HEK293 (cell line): Measurements from ENCODE around the gene CC2D1A.

Experiments
- BCL11A ChIP-seq: fragments of 450-650 bp; formaldehyde crosslinking; IDR thresholded peaks from 2 replicates; pipeline ENCODE4 v1.5.1; 2016; ENCODE audit warnings: low read depth, missing biosample characterization, missing genetic modification characterization
- FEZF1 ChIP-seq: fragments of 450-650 bp; formaldehyde crosslinking; IDR thresholded peaks from 2 replicates; pipeline ENCODE4 v1.5.1; 2016; ENCODE audit warnings: missing biosample characterization, missing genetic modification characterization
- HOXC10 ChIP-seq: sonication (generic); formaldehyde crosslinking; IDR thresholded peaks from 2 replicates; pipeline ENCODE4 v1.8.1; 2023; ENCODE audit warnings: mild to moderate bottlenecking, missing genetic modification reagents
- MZF1 ChIP-seq: fragments of 450-650 bp; formaldehyde crosslinking; IDR thresholded peaks from 2 replicates; pipeline ENCODE4 v1.5.1; 2017; ENCODE audit warnings: missing biosample characterization, missing genetic modification characterization, borderline replicate concordance
- RBAK ChIP-seq: fragments of 450-650 bp; formaldehyde crosslinking; IDR thresholded peaks from 2 replicates; pipeline ENCODE4 v1.5.1; 2016; ENCODE audit warnings: missing biosample characterization, missing genetic modification characterization
- SCRT1 ChIP-seq: fragments of 450-650 bp; formaldehyde crosslinking; IDR thresholded peaks from 2 replicates; pipeline ENCODE4 v1.5.1; 2016; ENCODE audit warnings: missing biosample characterization, missing genetic modification characterization, borderline replicate concordance
- SP7 ChIP-seq: fragments of 450-650 bp; formaldehyde crosslinking; IDR thresholded peaks from 2 replicates; pipeline ENCODE4 v1.5.1; 2016; ENCODE audit warnings: missing biosample characterization, missing genetic modification characterization
- YY2 ChIP-seq: fragments of 450-650 bp; formaldehyde crosslinking; IDR thresholded peaks from 2 replicates; pipeline ENCODE4 v1.5.1; 2016; ENCODE audit warnings: missing biosample characterization, missing genetic modification characterization
- ZBTB7A ChIP-seq: fragments of 450-650 bp; formaldehyde crosslinking; IDR thresholded peaks from 2 replicates; pipeline ENCODE4 v1.5.1; 2016; ENCODE audit warnings: low read depth, missing biosample characterization, missing genetic modification characterization
- ZNF146 ChIP-seq: fragments of 450-650 bp; formaldehyde crosslinking; IDR thresholded peaks from 2 replicates; pipeline ENCODE4 v1.5.1; 2016; ENCODE audit warnings: missing biosample characterization, missing genetic modification characterization
- ZNF155 ChIP-seq: fragments of 450-650 bp; formaldehyde crosslinking; IDR thresholded peaks from 2 replicates; pipeline ENCODE4 v1.5.1; 2016; ENCODE audit warnings: missing biosample characterization, missing genetic modification characterization
- ZNF214 ChIP-seq: fragments of 450-650 bp; formaldehyde crosslinking; IDR thresholded peaks from 2 replicates; pipeline ENCODE4 v1.5.1; 2017; ENCODE audit warnings: missing biosample characterization, mild to moderate bottlenecking, missing genetic modification characterization, borderline replicate concordance
- ZNF292 ChIP-seq: fragments of 450-650 bp; formaldehyde crosslinking; IDR thresholded peaks from 2 replicates; pipeline ENCODE4 v1.5.1; 2016; ENCODE audit warnings: low read depth, missing biosample characterization, missing genetic modification characterization, borderline replicate concordance
- ZNF341 ChIP-seq: fragments of 450-650 bp; formaldehyde crosslinking; IDR thresholded peaks from 2 replicates; pipeline ENCODE4; 2016; ENCODE audit warnings: low read depth, missing biosample characterization, missing genetic modification characterization
- ZNF423 ChIP-seq: fragments of 450-650 bp; formaldehyde crosslinking; IDR thresholded peaks from 2 replicates; pipeline ENCODE4 v1.5.1; 2016; ENCODE audit warnings: missing biosample characterization, missing genetic modification characterization
- ZNF529 ChIP-seq: fragments of 450-650 bp; formaldehyde crosslinking; IDR thresholded peaks from 2 replicates; pipeline ENCODE4 v1.5.1; 2017; ENCODE audit warnings: missing genetic modification characterization, missing biosample characterization; ENCODE audit not compliant: insufficient replicate concordance
- ZNF548 ChIP-seq: fragments of 450-650 bp; formaldehyde crosslinking; IDR thresholded peaks from 2 replicates; pipeline ENCODE4 v1.5.1; 2016; ENCODE audit warnings: missing biosample characterization, missing genetic modification characterization
- ZNF560 ChIP-seq: fragments of 450-650 bp; formaldehyde crosslinking; IDR thresholded peaks from 2 replicates; pipeline ENCODE4 v1.5.1; 2017; ENCODE audit warnings: missing biosample characterization, missing genetic modification characterization, borderline replicate concordance
- ZNF600 ChIP-seq: fragments of 450-650 bp; formaldehyde crosslinking; IDR thresholded peaks from 2 replicates; pipeline ENCODE4 v1.5.1; 2016; ENCODE audit warnings: missing biosample characterization, missing genetic modification characterization
- ZNF610 ChIP-seq: fragments of 450-650 bp; formaldehyde crosslinking; IDR thresholded peaks from 2 replicates; pipeline ENCODE4 v1.5.1; 2016; ENCODE audit warnings: missing biosample characterization, missing genetic modification characterization, borderline replicate concordance
- ZNF623 ChIP-seq: fragments of 450-650 bp; formaldehyde crosslinking; IDR thresholded peaks from 2 replicates; pipeline ENCODE4 v1.5.1; 2016; ENCODE audit warnings: missing biosample characterization, missing genetic modification characterization
- ZNF76 ChIP-seq: fragments of 450-650 bp; formaldehyde crosslinking; IDR thresholded peaks from 2 replicates; pipeline ENCODE4; 2016; ENCODE audit warnings: low read depth, missing biosample characterization, missing genetic modification characterization, borderline replicate concordance
- ZNF777 ChIP-seq: fragments of 450-650 bp; formaldehyde crosslinking; IDR thresholded peaks from 2 replicates; pipeline ENCODE4 v1.5.1; 2017; ENCODE audit warnings: missing biosample characterization, missing genetic modification characterization, borderline replicate concordance
- ZNF792 ChIP-seq: fragments of 450-650 bp; formaldehyde crosslinking; IDR thresholded peaks from 2 replicates; pipeline ENCODE4 v1.5.1; 2016; ENCODE audit warnings: missing biosample characterization, missing genetic modification characterization
- ZNF830 ChIP-seq: fragments of 450-650 bp; IDR thresholded peaks from 2 replicates; pipeline ENCODE4 v1.5.0; 2018; ENCODE audit warnings: missing biosample characterization, missing genetic modification characterization, low read depth, mild to moderate bottlenecking, moderate library complexity
- ZNF837 ChIP-seq: fragments of 450-650 bp; formaldehyde crosslinking; IDR thresholded peaks from 2 replicates; pipeline ENCODE4 v1.5.1; 2016; ENCODE audit warnings: missing biosample characterization, missing genetic modification characterization
- ZSCAN16 ChIP-seq: fragments of 450-650 bp; formaldehyde crosslinking; IDR thresholded peaks from 2 replicates; pipeline ENCODE4 v1.5.1; 2016; ENCODE audit warnings: missing biosample characterization, missing genetic modification characterization
- TF ChIP-seq, protein P1 (sequence below): fragments of 450-650 bp; formaldehyde crosslinking; IDR thresholded peaks from 2 replicates; pipeline ENCODE4 v1.5.1; 2016; ENCODE audit warnings: missing biosample characterization, missing genetic modification characterization
- TF ChIP-seq, protein P2 (sequence below): fragments of 450-650 bp; formaldehyde crosslinking; IDR thresholded peaks from 2 replicates; pipeline ENCODE4 v1.5.1; 2016; ENCODE audit warnings: missing biosample characterization, missing genetic modification characterization
- TF ChIP-seq, protein P3 (sequence below): fragments of 450-650 bp; formaldehyde crosslinking; IDR thresholded peaks from 2 replicates; pipeline ENCODE4 v1.5.1; 2017; ENCODE audit warnings: missing biosample characterization, mild to moderate bottlenecking, missing genetic modification characterization, moderate library complexity
- TF ChIP-seq, protein P4 (sequence below): fragments of 450-650 bp; formaldehyde crosslinking; IDR thresholded peaks from 2 replicates; pipeline ENCODE4 v1.5.1; 2016; ENCODE audit warnings: missing biosample characterization, missing genetic modification characterization

CC2D1A gene

DNA sequence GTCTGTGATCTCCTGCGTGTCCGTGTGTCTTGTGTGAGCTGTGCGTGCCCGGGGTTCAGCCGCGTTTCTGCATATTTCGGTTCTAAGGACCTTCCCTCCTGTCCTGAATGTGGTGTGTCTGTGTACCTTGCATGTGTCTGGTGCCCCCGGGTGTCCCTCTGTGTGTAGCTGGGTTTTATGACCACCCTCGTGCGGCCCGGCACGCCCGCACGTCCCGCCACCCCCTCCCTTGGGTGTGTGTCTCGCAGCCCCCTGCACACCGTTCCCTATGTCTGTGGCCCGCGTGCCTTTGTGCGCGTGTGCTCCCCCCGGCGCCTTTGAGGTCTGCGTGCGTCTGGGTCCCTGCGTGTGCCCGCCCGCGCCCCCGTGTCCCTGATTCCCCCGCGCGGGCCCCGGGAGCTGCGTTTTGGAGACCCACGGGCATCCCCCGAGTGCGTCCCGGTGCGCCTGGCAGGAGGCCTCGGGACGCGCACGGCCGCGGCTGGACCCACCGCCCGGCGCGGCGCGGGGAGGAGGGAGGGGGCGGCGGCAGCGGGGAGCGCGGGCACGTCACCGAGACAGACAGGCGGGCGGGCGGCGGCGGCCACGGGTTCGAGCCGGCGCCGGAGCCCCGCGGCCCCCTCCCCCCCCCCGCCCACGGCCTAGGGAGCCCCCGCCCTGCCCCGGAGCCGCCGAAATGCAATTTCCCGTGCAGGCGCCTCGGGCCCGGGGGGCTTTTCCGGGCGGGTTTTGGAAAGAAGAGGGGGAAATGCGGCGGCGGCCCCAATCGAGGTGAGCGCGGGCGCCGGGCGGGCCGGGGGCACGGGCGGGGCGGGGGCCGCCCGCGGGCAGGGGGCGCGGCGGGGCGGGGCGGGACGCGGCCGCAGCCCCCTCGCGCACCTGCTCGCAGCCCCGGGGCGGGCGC is 41.1 kb upstream of the CC2D1A start (continued):
- TF ChIP-seq ZNF341 (tag by site-specific recombination) (no peak), BCL11A (tag by site-specific recombination) (no peak), ZNF560 (tag by site-specific recombination) (0 out of 2 replicates have a peak, but pooled peaks have one; percentile 13), ZNF610 (tag by site-specific recombination) (no peak), ZNF146 (tag by site-specific recombination) (no peak), HOXC10 (CRISPR knock-in tag) (no peak), ZBTB7A (tag by site-specific recombination) (peak; percentile 66; the same call in 1 of the 2 replicates), ZSCAN16 (no peak), ZNF529 (tag by site-specific recombination) (no peak), ZNF292 (tag by site-specific recombination) (no peak), YY2 (tag by site-specific recombination) (no peak), SCRT1 (tag by site-specific recombination) (no peak), ZNF600 (0 out of 2 replicates have a peak, but pooled peaks have one; percentile 16), ZNF423 (tag by site-specific recombination) (no peak), ZNF792 (tag by site-specific recombination) (no peak), MZF1 (tag by site-specific recombination) (no peak), ZNF777 (tag by site-specific recombination) (no peak; the same call in none of the 2 replicates), ZNF837 (tag by site-specific recombination) (no peak), FEZF1 (tag by site-specific recombination) (no peak), SP7 (tag by site-specific recombination) (0 out of 2 replicates have a peak, but pooled peaks have one; percentile 17), RBAK (tag by site-specific recombination) (no peak), ZNF76 (tag by site-specific recombination) (no peak), ZNF623 (tag by site-specific recombination) (no peak), ZNF548 (no peak), ZNF214 (tag by site-specific recombination) (no peak), ZNF830 (tag by site-specific recombination) (no peak), ZNF155 (tag by site-specific recombination) (no peak)
- TF ChIP-seq, protein P1, sequence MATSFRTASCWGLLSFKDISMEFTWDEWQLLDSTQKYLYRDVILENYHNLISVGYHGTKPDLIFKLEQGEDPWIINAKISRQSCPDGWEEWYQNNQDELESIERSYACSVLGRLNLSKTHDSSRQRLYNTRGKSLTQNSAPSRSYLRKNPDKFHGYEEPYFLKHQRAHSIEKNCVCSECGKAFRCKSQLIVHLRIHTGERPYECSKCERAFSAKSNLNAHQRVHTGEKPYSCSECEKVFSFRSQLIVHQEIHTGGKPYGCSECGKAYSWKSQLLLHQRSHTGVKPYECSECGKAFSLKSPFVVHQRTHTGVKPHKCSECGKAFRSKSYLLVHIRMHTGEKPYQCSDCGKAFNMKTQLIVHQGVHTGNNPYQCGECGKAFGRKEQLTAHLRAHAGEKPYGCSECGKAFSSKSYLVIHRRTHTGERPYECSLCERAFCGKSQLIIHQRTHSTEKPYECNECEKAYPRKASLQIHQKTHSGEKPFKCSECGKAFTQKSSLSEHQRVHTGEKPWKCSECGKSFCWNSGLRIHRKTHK: no peak
- TF ChIP-seq, protein P2, sequence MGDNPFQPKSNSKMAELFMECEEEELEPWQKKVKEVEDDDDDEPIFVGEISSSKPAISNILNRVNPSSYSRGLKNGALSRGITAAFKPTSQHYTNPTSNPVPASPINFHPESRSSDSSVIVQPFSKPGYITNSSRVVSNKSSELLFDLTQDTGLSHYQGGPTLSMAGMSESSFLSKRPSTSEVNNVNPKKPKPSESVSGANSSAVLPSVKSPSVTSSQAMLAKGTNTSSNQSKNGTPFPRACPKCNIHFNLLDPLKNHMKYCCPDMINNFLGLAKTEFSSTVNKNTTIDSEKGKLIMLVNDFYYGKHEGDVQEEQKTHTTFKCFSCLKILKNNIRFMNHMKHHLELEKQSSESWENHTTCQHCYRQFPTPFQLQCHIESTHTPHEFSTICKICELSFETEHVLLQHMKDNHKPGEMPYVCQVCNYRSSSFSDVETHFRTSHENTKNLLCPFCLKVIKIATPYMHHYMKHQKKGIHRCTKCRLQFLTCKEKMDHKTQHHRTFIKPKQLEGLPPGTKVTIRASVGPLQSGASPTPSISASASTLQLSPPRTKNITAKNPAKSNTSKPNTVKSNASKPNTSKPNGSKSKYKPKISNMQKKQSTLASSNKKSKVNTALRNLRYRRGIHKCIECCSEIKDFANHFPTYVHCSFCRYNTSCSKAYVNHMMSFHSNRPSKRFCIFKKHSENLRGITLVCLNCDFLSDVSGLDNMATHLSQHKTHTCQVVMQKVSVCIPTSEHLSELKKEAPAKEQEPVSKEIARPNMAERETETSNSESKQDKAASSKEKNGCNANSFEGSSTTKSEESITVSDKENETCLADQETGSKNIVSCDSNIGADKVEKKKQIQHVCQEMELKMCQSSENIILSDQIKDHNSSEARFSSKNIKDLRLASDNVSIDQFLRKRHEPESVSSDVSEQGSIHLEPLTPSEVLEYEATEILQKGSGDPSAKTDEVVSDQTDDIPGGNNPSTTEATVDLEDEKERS (tag by site-specific recombination): no peak
- TF ChIP-seq, protein P3, sequence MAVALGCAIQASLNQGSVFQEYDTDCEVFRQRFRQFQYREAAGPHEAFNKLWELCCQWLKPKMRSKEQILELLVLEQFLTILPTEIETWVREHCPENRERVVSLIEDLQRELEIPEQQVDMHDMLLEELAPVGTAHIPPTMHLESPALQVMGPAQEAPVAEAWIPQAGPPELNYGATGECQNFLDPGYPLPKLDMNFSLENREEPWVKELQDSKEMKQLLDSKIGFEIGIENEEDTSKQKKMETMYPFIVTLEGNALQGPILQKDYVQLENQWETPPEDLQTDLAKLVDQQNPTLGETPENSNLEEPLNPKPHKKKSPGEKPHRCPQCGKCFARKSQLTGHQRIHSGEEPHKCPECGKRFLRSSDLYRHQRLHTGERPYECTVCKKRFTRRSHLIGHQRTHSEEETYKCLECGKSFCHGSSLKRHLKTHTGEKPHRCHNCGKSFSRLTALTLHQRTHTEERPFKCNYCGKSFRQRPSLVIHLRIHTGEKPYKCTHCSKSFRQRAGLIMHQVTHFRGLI (tag by site-specific recombination): no peak
- TF ChIP-seq, protein P4, sequence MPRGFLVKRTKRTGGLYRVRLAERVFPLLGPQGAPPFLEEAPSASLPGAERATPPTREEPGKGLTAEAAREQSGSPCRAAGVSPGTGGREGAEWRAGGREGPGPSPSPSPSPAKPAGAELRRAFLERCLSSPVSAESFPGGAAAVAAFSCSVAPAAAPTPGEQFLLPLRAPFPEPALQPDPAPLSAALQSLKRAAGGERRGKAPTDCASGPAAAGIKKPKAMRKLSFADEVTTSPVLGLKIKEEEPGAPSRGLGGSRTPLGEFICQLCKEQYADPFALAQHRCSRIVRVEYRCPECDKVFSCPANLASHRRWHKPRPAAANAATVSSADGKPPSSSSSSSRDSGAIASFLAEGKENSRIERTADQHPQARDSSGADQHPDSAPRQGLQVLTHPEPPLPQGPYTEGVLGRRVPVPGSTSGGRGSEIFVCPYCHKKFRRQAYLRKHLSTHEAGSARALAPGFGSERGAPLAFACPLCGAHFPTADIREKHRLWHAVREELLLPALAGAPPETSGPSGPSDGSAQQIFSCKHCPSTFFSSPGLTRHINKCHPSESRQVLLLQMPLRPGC (tag by site-specific recombination): no peak
